ENCODE measurements around the gene ZBTB5. TPM values are rescaled to one million over a fixed set of nuclear protein-coding genes. Genes with fewer than 3 reads are reported as not detected.

Gene ZBTB5
- total and polyA plus RNA-seq, 9 of the 15 experiments (the other 6 are each of a cell fraction or from before 2014, with no cell fraction given), result 2.3 to 43.2 (median 15.5) TPM

GRCh38 chr9:37464426-37465248 is 613 bp downstream of the ZBTB5 start (continued):
- TF ChIP-seq CHD7 (IDR thresholded peaks at IDR 0.05; ENCODE audit: low read depth, low read length) (no peak), ZFP1 (CRISPR knock-in tag; IDR thresholded peaks at IDR 0.05) (no peak), HOMEZ (CRISPR knock-in tag; IDR thresholded peaks at IDR 0.05) (no peak), MBD2 (IDR thresholded peaks at IDR 0.05; ENCODE audit: borderline replicate concordance, low read depth) (no peak), RBBP5 (IDR thresholded peaks at IDR 0.05; ENCODE audit: borderline replicate concordance, insufficient read depth, low read length, poor library complexity, severe bottlenecking) (peak; percentile 95), SIX5 (IDR thresholded peaks at IDR 0.05; ENCODE audit: borderline replicate concordance in 1 of 2, insufficient read depth in 1 of 2, low read depth in 1 of 2, low read length in 2 of 2) (no peak), ZZZ3 (IDR thresholded peaks at IDR 0.05) (no peak), ZNF77 (CRISPR knock-in tag; IDR thresholded peaks at IDR 0.05) (no peak), OTX1 (CRISPR knock-in tag; IDR thresholded peaks at IDR 0.05) (no peak), TBL1XR1 (IDR thresholded peaks at IDR 0.05; ENCODE audit: low read length in 2 of 2) (no peak), U2AF1 (optimal IDR thresholded peaks at IDR 0.05; ENCODE audit: low read depth, low read length) (no peak), ELF1 (tag; IDR thresholded peaks at IDR 0.05) (no peak), POLR2B (IDR thresholded peaks at IDR 0.05; ENCODE audit: low read depth, partially characterized antibody) (peak; percentile 53)

All from K562 (cell line).